ENCODE measurements around the gene PGLYRP4. TPM values are rescaled to one million over a fixed set of nuclear protein-coding genes. Genes with fewer than 3 reads are reported as not detected.

PGLYRP4 gene
- total RNA-seq, 1 donor from 2014 or later: not detected

- no peak for DNase-seq (ENCODE audit: low read depth in 2 of 2)
Observed at GRCh38 chr1:153379591-153379990, 30.9 kb upstream of the PGLYRP4 start.

- DNase-seq (ENCODE audit: low read depth in 2 of 2): no peak
Observed at GRCh38 chr1:153375511-153375910, 26.9 kb upstream of the PGLYRP4 start, which contains the start of gene S100A12. Gene S100A12 (minus strand): TSS chr1:153375621. CDS start chr1:153374592, 1,029 bp downstream.

- DNase-seq (ENCODE audit: low read depth in 2 of 2): no peak
Observed at GRCh38 chr1:153374071-153374470, 25.4 kb upstream of the PGLYRP4 start.

GRCh38 chr1:153372571-153372970 lies 23.9 kb upstream of the PGLYRP4 start:
- no peak for DNase-seq (ENCODE audit: low read depth in 2 of 2)

GRCh38 chr1:153371231-153371630 lies 22.6 kb upstream of the PGLYRP4 start:
- no peak for DNase-seq (ENCODE audit: low read depth in 2 of 2)

- DNase-seq (ENCODE audit: low read depth in 2 of 2): no peak
Observed at GRCh38 chr1:153370146-153370545, 21.5 kb upstream of the PGLYRP4 start.

GRCh38 chr1:153368495-153368894 lies 19.9 kb upstream of the PGLYRP4 start:
- DNase-seq (ENCODE audit: low read depth in 2 of 2): no peak

GRCh38 chr1:153367090-153367489 lies 18.4 kb upstream of the PGLYRP4 start:
- DNase-seq (ENCODE audit: low read depth in 2 of 2): no peak

GRCh38 chr1:153366261-153366660 lies 17.6 kb upstream of the PGLYRP4 start:
- no peak for DNase-seq (ENCODE audit: low read depth in 2 of 2)

- DNase-seq (ENCODE audit: low read depth in 2 of 2): no peak
Observed at GRCh38 chr1:153365696-153366095, 17.1 kb upstream of the PGLYRP4 start.

GRCh38 chr1:153364766-153365666 lies 16.4 kb upstream of the PGLYRP4 start:
- no peak for DNase-seq (ENCODE audit: low read depth in 2 of 2)

- no peak for DNase-seq (ENCODE audit: low read depth in 2 of 2)
Observed at GRCh38 chr1:153364156-153364555, 15.5 kb upstream of the PGLYRP4 start.

GRCh38 chr1:153363641-153364040 lies 15.0 kb upstream of the PGLYRP4 start:
- no peak for DNase-seq (ENCODE audit: low read depth in 2 of 2)

- no peak for DNase-seq (ENCODE audit: low read depth in 2 of 2)
Observed at GRCh38 chr1:153362187-153362775, 13.6 kb upstream of the PGLYRP4 start.

- no peak for DNase-seq (ENCODE audit: low read depth in 2 of 2)
Observed at GRCh38 chr1:153361480-153362109, 13.0 kb upstream of the PGLYRP4 start.

- DNase-seq (ENCODE audit: low read depth in 2 of 2): no peak
Observed at GRCh38 chr1:153360592-153361479, 12.2 kb upstream of the PGLYRP4 start.

- no peak for DNase-seq (ENCODE audit: low read depth in 2 of 2)
Observed at GRCh38 chr1:153360190-153360589, 11.5 kb upstream of the PGLYRP4 start.

GRCh38 chr1:153359241-153359640 lies 10.6 kb upstream of the PGLYRP4 start:
- no peak for DNase-seq (ENCODE audit: low read depth in 2 of 2)

- DNase-seq (ENCODE audit: low read depth in 2 of 2): no peak
Observed at GRCh38 chr1:153358691-153358975, 10.0 kb upstream of the PGLYRP4 start.

GRCh38 chr1:153357853-153358690 lies 9.4 kb upstream of the PGLYRP4 start, which contains the start of gene S100A9:
Gene S100A9 (plus strand): TSS chr1:153357854. CDS start chr1:153358284, 430 bp downstream.
- no peak for DNase-seq (ENCODE audit: low read depth in 2 of 2)

Data from lung microvascular endothelial cell (primary cell).